GM19351 (cell line): ENCODE data around the gene MEGF6.

Experiments used
- ATAC-seq: cut with Tn5 transposase; IDR thresholded peaks from one replicate; pipeline ENCODE4 v1.9.1; 2021; ENCODE audit warnings: mild to moderate bottlenecking, moderate library complexity; ENCODE audit not compliant: unreplicated experiment

MEGF6 gene

GRCh38 chr1:3453203-3453761, 158.0 kb downstream of the MEGF6 start:
- ATAC-seq, result no peak

GRCh38 chr1:3452866-3453175, 158.5 kb downstream of the MEGF6 start:
- no peak for ATAC-seq

- no peak for ATAC-seq
Observed at GRCh38 chr1:3451994-3452865, 159.1 kb downstream of the MEGF6 start.

GRCh38 chr1:3450983-3451382, 160.3 kb downstream of the MEGF6 start:
- no peak for ATAC-seq

- ATAC-seq, result no peak
Observed at GRCh38 chr1:3450202-3450863, 161.0 kb downstream of the MEGF6 start.

GRCh38 chr1:3444736-3445135, 166.6 kb downstream of the MEGF6 start:
- no peak for ATAC-seq

GRCh38 chr1:3444298-3444697, 167.0 kb downstream of the MEGF6 start:
- no peak for ATAC-seq

- no peak for ATAC-seq
Observed at GRCh38 chr1:3443807-3444206, 167.5 kb downstream of the MEGF6 start.

- ATAC-seq, result no peak
Observed at GRCh38 chr1:3442901-3443300, 168.4 kb downstream of the MEGF6 start.

- no peak for ATAC-seq
Observed at GRCh38 chr1:3442331-3442730, 169.0 kb downstream of the MEGF6 start.

GRCh38 chr1:3441880-3442279, 169.4 kb downstream of the MEGF6 start:
- no peak for ATAC-seq

GRCh38 chr1:3441410-3441847, 169.9 kb downstream of the MEGF6 start:
- ATAC-seq, result no peak

- ATAC-seq, result no peak
Observed at GRCh38 chr1:3440711-3441409, 170.4 kb downstream of the MEGF6 start.

- ATAC-seq, result no peak
Observed at GRCh38 chr1:3440300-3440681, 171.0 kb downstream of the MEGF6 start.
